HEK293 (cell line): ENCODE measurements around the gene PRKCD.

Experiments used
- MEIS1 ChIP-seq: sonication (generic); formaldehyde crosslinking; IDR thresholded peaks from 2 replicates; pipeline ENCODE4 v1.8.1; 2022; ENCODE audit warnings: missing genetic modification reagents, mild to moderate bottlenecking, borderline replicate concordance
- SP7 ChIP-seq: fragments of 450-650 bp; formaldehyde crosslinking; IDR thresholded peaks from 2 replicates; pipeline ENCODE4 v1.5.1; 2016; ENCODE audit warnings: missing biosample characterization, missing genetic modification characterization
- ZNF138 ChIP-seq: fragments of 450-650 bp; formaldehyde crosslinking; IDR thresholded peaks from 2 replicates; pipeline ENCODE4 v1.5.1; 2016; ENCODE audit warnings: missing biosample characterization, missing genetic modification characterization, borderline replicate concordance
- ZNF169 ChIP-seq: fragments of 450-650 bp; formaldehyde crosslinking; IDR thresholded peaks from 2 replicates; pipeline ENCODE4 v1.5.1; 2016; ENCODE audit warnings: missing biosample characterization, missing genetic modification characterization
- ZNF202 ChIP-seq: fragments of 450-650 bp; formaldehyde crosslinking; IDR thresholded peaks from 2 replicates; pipeline ENCODE4 v1.5.1; 2016; ENCODE audit warnings: missing biosample characterization, missing genetic modification characterization, borderline replicate concordance
- ZNF266 ChIP-seq: fragments of 450-650 bp; formaldehyde crosslinking; IDR thresholded peaks from 2 replicates; pipeline ENCODE4 v1.5.1; 2016; ENCODE audit warnings: missing biosample characterization, missing genetic modification characterization, low read depth
- ZNF398 ChIP-seq: fragments of 450-650 bp; formaldehyde crosslinking; IDR thresholded peaks from 2 replicates; pipeline ENCODE4 v1.5.1; 2017; ENCODE audit warnings: missing biosample characterization, missing genetic modification characterization
- ZNF404 ChIP-seq: fragments of 450-650 bp; formaldehyde crosslinking; IDR thresholded peaks from 2 replicates; pipeline ENCODE4 v1.5.1; 2017; ENCODE audit warnings: missing biosample characterization, missing genetic modification characterization
- ZNF488 ChIP-seq: fragments of 450-650 bp; formaldehyde crosslinking; IDR thresholded peaks from 2 replicates; pipeline ENCODE4 v1.5.1; 2016; ENCODE audit warnings: missing biosample characterization, missing genetic modification characterization
- ZNF530 ChIP-seq: fragments of 450-650 bp; formaldehyde crosslinking; IDR thresholded peaks from 2 replicates; pipeline ENCODE4 v1.5.1; 2016; ENCODE audit warnings: low read depth, missing biosample characterization, missing genetic modification characterization
- ZNF558 ChIP-seq: fragments of 450-650 bp; formaldehyde crosslinking; IDR thresholded peaks from 2 replicates; pipeline ENCODE4 v1.5.1; 2016; ENCODE audit warnings: missing biosample characterization, missing genetic modification characterization
- ZNF571 ChIP-seq: fragments of 450-650 bp; formaldehyde crosslinking; IDR thresholded peaks from 2 replicates; pipeline ENCODE4 v1.5.0; 2017; ENCODE audit warnings: missing biosample characterization, missing genetic modification characterization
- ZNF623 ChIP-seq: fragments of 450-650 bp; formaldehyde crosslinking; IDR thresholded peaks from 2 replicates; pipeline ENCODE4 v1.5.1; 2016; ENCODE audit warnings: missing biosample characterization, missing genetic modification characterization
- ZNF670 ChIP-seq: fragments of 450-650 bp; formaldehyde crosslinking; IDR thresholded peaks from 2 replicates; pipeline ENCODE4 v1.5.1; 2016; ENCODE audit warnings: missing biosample characterization, missing genetic modification characterization, low read depth
- ZNF785 ChIP-seq: fragments of 450-650 bp; formaldehyde crosslinking; IDR thresholded peaks from 2 replicates; pipeline ENCODE4 v1.5.1; 2016; ENCODE audit warnings: missing biosample characterization, missing genetic modification characterization
- ZSCAN16 ChIP-seq: fragments of 450-650 bp; formaldehyde crosslinking; IDR thresholded peaks from 2 replicates; pipeline ENCODE4 v1.5.1; 2016; ENCODE audit warnings: missing biosample characterization, missing genetic modification characterization
- TF ChIP-seq, protein P1 (sequence below): fragments of 450-650 bp; formaldehyde crosslinking; IDR thresholded peaks from 2 replicates; pipeline ENCODE4 v1.5.1; 2016; ENCODE audit warnings: missing biosample characterization, missing genetic modification characterization
- TF ChIP-seq, protein P2 (sequence below): fragments of 450-650 bp; formaldehyde crosslinking; IDR thresholded peaks from 2 replicates; pipeline ENCODE4 v1.5.1; 2016; ENCODE audit warnings: missing biosample characterization, missing genetic modification characterization

The PRKCD gene

DNA sequence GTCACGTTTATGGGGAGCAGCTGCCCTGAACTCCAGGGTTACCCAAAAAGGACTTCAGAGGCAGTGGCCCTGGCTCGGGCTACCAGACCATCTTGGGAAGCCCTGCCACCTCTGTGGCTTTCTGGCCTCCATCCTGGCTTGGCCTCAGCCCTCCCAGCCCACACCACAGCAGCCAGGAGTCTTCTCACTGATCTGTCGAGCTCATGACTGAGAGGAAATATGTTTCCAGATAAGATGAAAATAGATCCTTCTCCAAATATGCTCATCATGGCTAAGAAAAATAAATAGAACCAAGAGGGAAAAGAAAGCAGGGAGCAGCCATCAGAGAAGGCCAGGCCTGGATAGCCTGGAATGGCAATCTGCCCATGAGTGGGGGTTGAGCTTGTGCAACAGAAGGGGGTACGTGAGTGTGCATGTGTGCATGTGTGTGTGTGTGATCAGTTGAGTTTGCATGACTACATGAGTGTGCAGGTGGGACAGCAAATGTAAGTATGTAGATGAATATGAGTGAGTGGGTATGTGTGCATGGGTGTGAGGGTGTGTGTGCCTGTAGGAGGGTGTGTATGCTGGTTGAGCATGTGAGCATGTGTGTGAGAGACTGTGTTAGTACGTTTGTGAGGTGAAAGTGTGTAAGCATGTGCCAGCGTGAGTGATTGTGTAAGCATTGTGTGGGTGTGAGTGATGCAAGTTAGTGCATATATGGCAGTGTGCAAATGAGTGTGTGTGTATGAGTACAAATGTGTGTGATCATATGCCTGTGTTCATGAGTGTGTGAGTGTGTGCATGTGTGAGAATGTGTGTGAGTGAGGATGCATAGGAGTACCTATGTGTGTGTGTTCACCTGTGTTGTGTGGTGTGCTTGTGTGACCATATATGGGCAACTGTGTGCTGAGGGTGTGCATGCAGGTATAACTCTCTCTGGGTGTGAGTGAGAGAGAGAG, 20.8 kb upstream of the PRKCD start (continued):
- no peak for TF ChIP-seq ZNF530 (tag by site-specific recombination)
- no peak for TF ChIP-seq ZNF404 (tag by site-specific recombination)
- TF ChIP-seq ZNF623 (tag by site-specific recombination): no peak
- no peak for TF ChIP-seq ZNF558 (tag by site-specific recombination)
- no peak for TF ChIP-seq ZNF169
- no peak for TF ChIP-seq ZSCAN16 (tag by site-specific recombination)
- peak; percentile 73 for TF ChIP-seq ZNF785 (tag by site-specific recombination)
- TF ChIP-seq MEIS1 (CRISPR knock-in tag): no peak
- TF ChIP-seq ZNF488: no peak
- TF ChIP-seq ZNF266 (tag by site-specific recombination): no peak
- no peak for TF ChIP-seq ZNF202 (tag by site-specific recombination)
- TF ChIP-seq, protein P1, sequence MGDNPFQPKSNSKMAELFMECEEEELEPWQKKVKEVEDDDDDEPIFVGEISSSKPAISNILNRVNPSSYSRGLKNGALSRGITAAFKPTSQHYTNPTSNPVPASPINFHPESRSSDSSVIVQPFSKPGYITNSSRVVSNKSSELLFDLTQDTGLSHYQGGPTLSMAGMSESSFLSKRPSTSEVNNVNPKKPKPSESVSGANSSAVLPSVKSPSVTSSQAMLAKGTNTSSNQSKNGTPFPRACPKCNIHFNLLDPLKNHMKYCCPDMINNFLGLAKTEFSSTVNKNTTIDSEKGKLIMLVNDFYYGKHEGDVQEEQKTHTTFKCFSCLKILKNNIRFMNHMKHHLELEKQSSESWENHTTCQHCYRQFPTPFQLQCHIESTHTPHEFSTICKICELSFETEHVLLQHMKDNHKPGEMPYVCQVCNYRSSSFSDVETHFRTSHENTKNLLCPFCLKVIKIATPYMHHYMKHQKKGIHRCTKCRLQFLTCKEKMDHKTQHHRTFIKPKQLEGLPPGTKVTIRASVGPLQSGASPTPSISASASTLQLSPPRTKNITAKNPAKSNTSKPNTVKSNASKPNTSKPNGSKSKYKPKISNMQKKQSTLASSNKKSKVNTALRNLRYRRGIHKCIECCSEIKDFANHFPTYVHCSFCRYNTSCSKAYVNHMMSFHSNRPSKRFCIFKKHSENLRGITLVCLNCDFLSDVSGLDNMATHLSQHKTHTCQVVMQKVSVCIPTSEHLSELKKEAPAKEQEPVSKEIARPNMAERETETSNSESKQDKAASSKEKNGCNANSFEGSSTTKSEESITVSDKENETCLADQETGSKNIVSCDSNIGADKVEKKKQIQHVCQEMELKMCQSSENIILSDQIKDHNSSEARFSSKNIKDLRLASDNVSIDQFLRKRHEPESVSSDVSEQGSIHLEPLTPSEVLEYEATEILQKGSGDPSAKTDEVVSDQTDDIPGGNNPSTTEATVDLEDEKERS (tag by site-specific recombination): no peak
- TF ChIP-seq ZNF398 (tag by site-specific recombination): peak; percentile 66
- 0 out of 2 replicates have a peak, but pooled peaks have one; percentile 15 for TF ChIP-seq ZNF571 (tag by site-specific recombination)
- TF ChIP-seq ZNF138 (tag by site-specific recombination): no peak
- TF ChIP-seq, protein P2, sequence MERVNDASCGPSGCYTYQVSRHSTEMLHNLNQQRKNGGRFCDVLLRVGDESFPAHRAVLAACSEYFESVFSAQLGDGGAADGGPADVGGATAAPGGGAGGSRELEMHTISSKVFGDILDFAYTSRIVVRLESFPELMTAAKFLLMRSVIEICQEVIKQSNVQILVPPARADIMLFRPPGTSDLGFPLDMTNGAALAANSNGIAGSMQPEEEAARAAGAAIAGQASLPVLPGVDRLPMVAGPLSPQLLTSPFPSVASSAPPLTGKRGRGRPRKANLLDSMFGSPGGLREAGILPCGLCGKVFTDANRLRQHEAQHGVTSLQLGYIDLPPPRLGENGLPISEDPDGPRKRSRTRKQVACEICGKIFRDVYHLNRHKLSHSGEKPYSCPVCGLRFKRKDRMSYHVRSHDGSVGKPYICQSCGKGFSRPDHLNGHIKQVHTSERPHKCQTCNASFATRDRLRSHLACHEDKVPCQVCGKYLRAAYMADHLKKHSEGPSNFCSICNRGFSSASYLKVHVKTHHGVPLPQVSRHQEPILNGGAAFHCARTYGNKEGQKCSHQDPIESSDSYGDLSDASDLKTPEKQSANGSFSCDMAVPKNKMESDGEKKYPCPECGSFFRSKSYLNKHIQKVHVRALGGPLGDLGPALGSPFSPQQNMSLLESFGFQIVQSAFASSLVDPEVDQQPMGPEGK (tag by site-specific recombination): no peak; the same call in 1 of the 2 replicates
- no peak for TF ChIP-seq SP7 (tag by site-specific recombination)
- 0 out of 2 replicates have a peak, but pooled peaks have one; percentile 16 for TF ChIP-seq ZNF670
- TF ChIP-seq, all 188 proteins: peak for 11
